Mesenchymal stem cell (in vitro differentiated cells and primary cell): Measurements from ENCODE around the gene BFSP2.
A peak's percentile ranks its signal among the peaks of the same experiment; 100 is the strongest.

ENCODE experiments used
- DNase-seq: peaks from one replicate; pipeline ENCODE4 v3.0.0-alpha.2; 2013
- H2AFZ ChIP-seq: one replicate; pipeline ENCODE4 v1.6.1; 2013; ENCODE audit warnings: low read depth, mild to moderate bottlenecking, control low read depth, inconsistent platforms, low read length, moderate library complexity
- H2AK5ac ChIP-seq: 2 replicates; pipeline ENCODE4 v1.6.1; 2013; ENCODE audit warnings: low read length, moderate library complexity, mild to moderate bottlenecking, inconsistent platforms; ENCODE audit not compliant: severe bottlenecking
- H2BK120ac ChIP-seq: one replicate; pipeline ENCODE4 v1.6.1; 2013; ENCODE audit warnings: low read depth, mild to moderate bottlenecking, inconsistent platforms, low read length, moderate library complexity
- H2BK12ac ChIP-seq, 2 experiments: one replicate each; pipeline ENCODE4 v1.6.1; 2013; ENCODE audit warnings: inconsistent platforms in 2 of 2, low read length in 2 of 2, mild to moderate bottlenecking in 2 of 2, moderate library complexity in 2 of 2, control low read depth in 1 of 2
- H2BK15ac ChIP-seq: one replicate; pipeline ENCODE4 v1.6.1; 2013; ENCODE audit warnings: mild to moderate bottlenecking, low read depth, inconsistent platforms; ENCODE audit not compliant: poor library complexity, severe bottlenecking
- H2BK5ac ChIP-seq: 2 replicates; pipeline ENCODE4 v1.6.1; 2013; ENCODE audit warnings: low read depth, mild to moderate bottlenecking, low read length, control low read depth, inconsistent platforms; ENCODE audit not compliant: poor library complexity, severe bottlenecking
- H3K14ac ChIP-seq, 2 experiments: one replicate each; pipeline ENCODE4 v1.6.1; 2013; ENCODE audit warnings: inconsistent platforms in 2 of 2, low read length in 2 of 2, control low read depth in 1 of 2, mild to moderate bottlenecking in 1 of 2, moderate library complexity in 1 of 2
- H3K18ac ChIP-seq, 2 experiments: one replicate each; pipeline ENCODE4 v1.6.1; 2013; ENCODE audit warnings: inconsistent platforms in 2 of 2, low read length in 2 of 2, control low read depth in 1 of 2, low read depth in 1 of 2, mild to moderate bottlenecking in 1 of 2
- H3K23ac ChIP-seq, 2 experiments: one replicate each; pipeline ENCODE4 v1.6.1; 2013; ENCODE audit warnings: inconsistent platforms in 2 of 2, low read length in 2 of 2, mild to moderate bottlenecking in 2 of 2, moderate library complexity in 2 of 2, control low read depth in 1 of 2
- H3K27ac ChIP-seq: 2 replicates; pipeline ENCODE4 v1.5.1; 2013; ENCODE audit warnings: mild to moderate bottlenecking, moderate library complexity, low read length, control low read depth, inconsistent platforms; ENCODE audit not compliant: poor library complexity, severe bottlenecking
- H3K27me3 ChIP-seq, 2 experiments: 2 replicates each; pipeline versions ENCODE4 v1.6.1 to v1.7.0; 2013; ENCODE audit warnings: low read length in 2 of 2, mild to moderate bottlenecking in 2 of 2, moderate library complexity in 2 of 2, control low read depth in 1 of 2, inconsistent platforms in 1 of 2; ENCODE audit not compliant: control insufficient read depth in 1 of 2, insufficient read depth in 1 of 2
- H3K36me3 ChIP-seq, 2 experiments: 2 replicates each; pipeline versions ENCODE4 v1.6.1 to v1.7.0; 2013; ENCODE audit warnings: low read length in 2 of 2, control low read depth in 1 of 2, inconsistent platforms in 1 of 2, low read depth in 1 of 2, mild to moderate bottlenecking in 1 of 2; ENCODE audit not compliant: insufficient read depth in 2 of 2, control insufficient read depth in 1 of 2
- H3K4ac ChIP-seq, 2 experiments: one replicate each; pipeline ENCODE4 v1.6.1; 2013; ENCODE audit warnings: inconsistent platforms in 2 of 2, low read length in 2 of 2, mild to moderate bottlenecking in 2 of 2, moderate library complexity in 2 of 2, control low read depth in 1 of 2, low read depth in 1 of 2
- H3K4me1 ChIP-seq: 2 replicates; pipeline ENCODE4 v1.6.1; 2013; ENCODE audit warnings: low read depth, low read length, control low read depth; ENCODE audit not compliant: control insufficient read depth, insufficient read depth
- H3K4me2 ChIP-seq: 2 replicates; pipeline ENCODE4 v1.6.1; 2013; ENCODE audit warnings: low read length, mild to moderate bottlenecking, inconsistent platforms; ENCODE audit not compliant: poor library complexity, severe bottlenecking
- H3K4me3 ChIP-seq, 2 experiments: 2 replicates each; pipeline versions ENCODE4 v1.5.1 to v1.7.0; 2013; ENCODE audit warnings: low read length in 2 of 2, mild to moderate bottlenecking in 2 of 2, control low read depth in 1 of 2, low read depth in 1 of 2; ENCODE audit not compliant: insufficient read depth in 1 of 2
- H3K79me1 ChIP-seq: replicated peaks from 2 replicates; pipeline ENCODE4 v1.6.1; 2013; ENCODE audit warnings: mild to moderate bottlenecking, control low read depth, low read length, inconsistent platforms; ENCODE audit not compliant: poor library complexity, severe bottlenecking
- H3K9ac ChIP-seq: 2 replicates; pipeline ENCODE4 v1.7.0; 2013; ENCODE audit warnings: mild to moderate bottlenecking, low read length, moderate library complexity
- H3K9me3 ChIP-seq: 2 replicates; pipeline ENCODE4 v1.7.0; 2013; ENCODE audit warnings: mild to moderate bottlenecking, low read length; ENCODE audit not compliant: control insufficient read depth
- H4K8ac ChIP-seq: one replicate; pipeline ENCODE4 v1.6.1; 2013; ENCODE audit warnings: inconsistent platforms, mild to moderate bottlenecking, low read length, moderate library complexity
- H4K91ac ChIP-seq: one replicate; pipeline ENCODE4 v1.6.1; 2013; ENCODE audit warnings: mild to moderate bottlenecking, low read length, inconsistent platforms
- WGBS: methylation state at CpG from one replicate; pipeline ENCODE4 v1.1.7; 2013; ENCODE audit warnings: mixed read lengths; 5-methylcytosine and 5-hydroxymethylcytosine counted together

Gene BFSP2

DNA sequence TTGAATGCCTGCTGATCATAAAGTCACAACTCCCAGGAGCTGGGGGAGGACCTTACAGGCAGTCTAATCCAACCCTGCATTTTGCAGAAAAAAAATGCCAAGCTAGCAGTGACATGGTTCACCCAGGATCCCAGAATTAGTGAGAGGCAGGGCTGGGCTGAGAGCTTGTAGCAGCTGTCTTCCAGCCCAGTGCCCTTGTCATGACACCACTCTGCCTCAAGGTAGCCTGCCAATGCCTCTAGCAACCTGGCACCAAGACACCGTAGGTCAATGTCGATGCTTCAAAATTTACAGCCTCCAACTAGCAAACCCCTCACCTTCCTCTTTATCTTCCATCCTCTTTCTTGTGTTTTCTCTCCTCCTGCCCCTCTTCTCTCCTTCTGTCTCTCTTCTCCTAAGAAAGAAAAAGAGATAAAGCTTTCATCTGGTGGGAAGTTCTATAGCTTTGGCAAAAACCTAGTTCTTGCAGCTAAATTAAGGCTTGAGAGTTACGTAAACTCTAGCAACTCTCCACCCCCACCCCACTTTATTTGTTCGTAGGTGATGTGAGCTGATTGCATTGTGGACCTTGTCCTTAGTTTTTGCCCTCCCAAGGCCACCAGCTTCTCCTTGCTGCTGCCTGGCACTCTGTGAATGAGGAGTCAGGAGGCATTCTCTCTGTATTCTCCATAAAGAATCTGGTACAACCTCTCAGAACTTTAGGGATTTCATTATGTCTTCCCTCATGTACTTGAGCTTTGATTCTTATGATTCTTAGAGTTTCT, 18.3 kb upstream of the BFSP2 start:
- H3K36me3 ChIP-seq, result no peaks in the 10 kb centered on the region
- no peak overlapping the region for H3K4ac ChIP-seq
- H2BK12ac ChIP-seq, result no peak overlapping the region
- no peak overlapping the region for H3K18ac ChIP-seq
- no peak overlapping the region for H2AFZ ChIP-seq
- H3K14ac ChIP-seq, result no peak overlapping the region
- no peak overlapping the region for H3K23ac ChIP-seq
- H3K4me2 ChIP-seq, result no peak overlapping the region
- H2BK15ac ChIP-seq, result no peak overlapping the region
- no peak overlapping the region for H3K4me3 ChIP-seq
- H4K91ac ChIP-seq, result no peak overlapping the region
- H4K8ac ChIP-seq, result no peak overlapping the region
- DNase-seq, result no peak
- H3K27ac ChIP-seq, result no peak overlapping the region
- WGBS, result 72% methylated on average over 2 of the region's 4 CpGs
- H2AK5ac ChIP-seq, result no peak overlapping the region
- H3K9me3 ChIP-seq, result no peaks in the 10 kb centered on the region
- H3K9ac ChIP-seq, result no peak overlapping the region
- peaks cover 0 to 42% of the 10 kb centered on the region in 2 experiments for H3K27me3 ChIP-seq
- no peak overlapping the region for H2BK5ac ChIP-seq
- no peak overlapping the region for H2BK120ac ChIP-seq
- H3K79me1 ChIP-seq, result no peaks in the 10 kb centered on the region
- H3K4me1 ChIP-seq, result no peaks in the 10 kb centered on the region

DNA sequence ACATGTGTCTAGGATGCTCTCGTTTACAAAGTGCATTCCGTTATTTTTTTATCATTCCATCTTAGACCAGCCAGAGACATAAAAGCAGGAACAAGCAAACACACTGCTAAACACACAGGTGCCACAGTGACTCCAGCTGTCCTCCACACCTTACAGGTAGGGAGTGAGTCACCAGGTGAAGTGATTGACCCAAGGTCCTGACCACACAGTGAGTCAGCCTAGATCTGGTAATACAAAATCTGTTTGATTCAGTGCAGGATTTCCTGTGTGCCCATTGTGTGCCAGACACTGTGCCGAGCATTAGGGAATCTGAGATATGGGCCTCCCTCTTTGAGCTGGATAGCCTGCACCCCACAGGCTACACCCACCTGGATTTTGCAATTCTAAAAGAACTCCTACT, 16.7 kb upstream of the BFSP2 start:
- WGBS, result 91% methylated on average over 2 of the region's 3 CpGs

DNA sequence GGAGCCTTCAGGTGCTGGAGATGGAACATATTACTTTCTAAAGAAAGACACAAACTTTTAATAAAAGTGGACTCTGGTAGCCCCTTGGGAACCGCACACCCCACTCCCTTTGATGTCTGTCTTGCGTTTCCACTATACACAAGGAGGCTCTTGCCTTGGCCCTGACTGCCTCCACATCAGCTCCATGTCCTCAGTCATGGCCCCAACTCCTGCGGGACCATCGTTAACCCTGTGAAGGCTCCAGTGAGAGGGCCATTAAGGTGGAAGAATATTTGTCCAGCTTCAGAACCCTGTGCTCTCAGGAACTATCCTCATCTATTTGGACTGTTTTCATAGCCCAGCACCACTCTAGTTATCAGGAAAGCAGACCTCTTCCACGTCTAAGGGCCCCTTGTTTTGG, 16.1 kb upstream of the BFSP2 start:
- WGBS, result 84% methylated on average over 5 of the region's 5 CpGs
- H3K4me2 ChIP-seq, result no peak overlapping the region

More for the DNA sequence above, 16.7 kb upstream of the BFSP2 start:
- H3K14ac ChIP-seq, result no peak overlapping the region
- H3K4me3 ChIP-seq, result no peak overlapping the region
- no peak overlapping the region for H2AFZ ChIP-seq
- H3K27me3 ChIP-seq, result peaks cover 0 to 58% of the 10 kb centered on the region in 2 experiments
- H3K9me3 ChIP-seq, result no peaks in the 10 kb centered on the region
- H2BK120ac ChIP-seq, result no peak overlapping the region
- H3K79me1 ChIP-seq, result no peaks in the 10 kb centered on the region
- H2BK5ac ChIP-seq, result no peak overlapping the region
- no peak overlapping the region for H4K8ac ChIP-seq
- H2BK15ac ChIP-seq, result no peak overlapping the region
- no peak overlapping the region for H3K4ac ChIP-seq
- no peaks in the 10 kb centered on the region for H3K4me1 ChIP-seq
- H3K4me2 ChIP-seq, result no peak overlapping the region
- no peak overlapping the region for H2AK5ac ChIP-seq
- H3K23ac ChIP-seq, result no peak overlapping the region
- no peak overlapping the region for H3K18ac ChIP-seq
- H4K91ac ChIP-seq, result no peak overlapping the region
- no peaks in the 10 kb centered on the region for H3K36me3 ChIP-seq
- H3K27ac ChIP-seq, result no peak overlapping the region
- H2BK12ac ChIP-seq, result no peak overlapping the region
- no peak overlapping the region for H3K9ac ChIP-seq
- no peak for DNase-seq

DNA sequence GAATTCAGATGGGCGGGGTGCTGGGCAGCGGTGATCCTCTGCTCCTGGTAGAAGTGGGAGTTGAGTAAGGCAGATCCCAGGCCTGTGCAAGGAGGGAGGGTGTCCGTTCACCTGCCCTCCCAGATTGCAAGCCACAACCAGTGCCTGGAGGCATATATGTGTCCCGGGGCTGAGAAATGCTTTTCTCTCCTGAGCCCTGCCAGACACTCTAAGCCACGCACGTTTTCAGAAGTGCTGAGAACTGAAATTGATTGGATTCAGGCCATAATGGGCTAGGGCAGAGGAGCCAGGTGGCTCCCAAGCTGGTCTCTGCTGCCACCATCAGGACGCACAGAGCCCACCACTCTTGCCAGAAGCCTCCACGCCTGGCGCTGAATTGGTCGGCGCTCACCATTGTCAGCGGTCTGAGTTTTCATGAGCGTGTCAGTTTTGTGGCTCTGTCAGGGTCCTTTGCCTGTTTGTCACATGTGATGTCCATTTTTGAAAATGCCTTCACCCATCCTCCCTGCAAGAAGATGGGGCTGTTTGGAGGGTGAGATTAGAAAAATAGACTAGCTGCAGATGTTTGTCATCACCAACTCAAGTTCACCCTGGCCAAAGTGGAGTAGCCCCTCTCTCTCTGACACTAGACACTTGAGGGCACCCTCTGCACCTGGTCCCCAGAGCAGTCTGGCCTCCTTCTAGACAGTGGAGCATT, 15.4 kb upstream of the BFSP2 start:
- Histone ChIP-seq H3K18ac (no peak overlapping the region), H2BK5ac (no peak overlapping the region), H2BK12ac (no peak overlapping the region), H2AK5ac (no peak overlapping the region), H4K91ac (no peak overlapping the region), H2AFZ (no peak overlapping the region), H2BK15ac (no peak overlapping the region), H3K27ac (no peak overlapping the region), H3K9me3 (no peaks in the 10 kb centered on the region), H3K4me2 (no peak overlapping the region), H3K14ac (no peak overlapping the region), H3K4me1 (peaks cover 5% of the 10 kb centered on the region), H2BK120ac (no peak overlapping the region), H3K36me3 (no peaks in the 10 kb centered on the region), H4K8ac (no peak overlapping the region), H3K23ac (no peak overlapping the region), H3K79me1 (no peaks in the 10 kb centered on the region), H3K27me3 (peaks cover 0 to 59% of the 10 kb centered on the region in 2 experiments), H3K4ac (no peak overlapping the region), H3K4me3 (no peak overlapping the region), H3K9ac (no peak overlapping the region)
- 20% methylated on average over 12 of the region's 13 CpGs for WGBS
- DNase-seq, result peak; percentile 40

More for the DNA sequence above, 16.1 kb upstream of the BFSP2 start:
- no peak overlapping the region for H2AK5ac ChIP-seq
- H3K9me3 ChIP-seq, result no peaks in the 10 kb centered on the region
- H3K4me1 ChIP-seq, result peaks cover 1% of the 10 kb centered on the region
- no peak overlapping the region for H2BK120ac ChIP-seq
- H2AFZ ChIP-seq, result no peak overlapping the region
- no peak for DNase-seq
- H3K27ac ChIP-seq, result no peak overlapping the region
- no peak overlapping the region for H3K23ac ChIP-seq
- no peak overlapping the region for H4K8ac ChIP-seq
- no peaks in the 10 kb centered on the region for H3K36me3 ChIP-seq
- no peak overlapping the region for H4K91ac ChIP-seq
- H2BK5ac ChIP-seq, result no peak overlapping the region
- H3K4ac ChIP-seq, result no peak overlapping the region
- H3K14ac ChIP-seq, result no peak overlapping the region
- H3K4me3 ChIP-seq, result no peak overlapping the region
- H2BK12ac ChIP-seq, result no peak overlapping the region
- H3K18ac ChIP-seq, result no peak overlapping the region
- no peak overlapping the region for H2BK15ac ChIP-seq
- no peaks in the 10 kb centered on the region for H3K79me1 ChIP-seq
- no peak overlapping the region for H3K9ac ChIP-seq
- peaks cover 0 to 59% of the 10 kb centered on the region in 2 experiments for H3K27me3 ChIP-seq
